SU-DHL-6 (cell line): ENCODE results near the gene LSM14B.
"Not testable (repeated sequence)": the region's sequence is repeated elsewhere in the genome, so short reads cannot be mapped to it uniquely, and the experiment has no call there.

ENCODE experiments used
- H2AFZ ChIP-seq: fragments of 200-600 bp; sonication (generic); 2 replicates; pipeline ENCODE4 v1.6.1; 2014; ENCODE audit warnings: low read depth, mild to moderate bottlenecking, moderate library complexity, mixed read lengths, antibody characterized with exemption, low read length; ENCODE audit not compliant: severe bottlenecking
- H3F3A ChIP-seq: fragments of 200-600 bp; shearing (Covaris generic); 2 replicates; pipeline ENCODE4 v1.6.0; 2016; ENCODE audit warnings: antibody characterized with exemption, mild to moderate bottlenecking; ENCODE audit not compliant: insufficient read depth
- H3K27ac ChIP-seq: fragments of 200-600 bp; sonication (generic); 2 replicates; pipeline ENCODE4 v1.5.1; 2016; ENCODE audit warnings: low read depth, mild to moderate bottlenecking, low read length, moderate library complexity, mixed read lengths
- H3K27me3 ChIP-seq: fragments of 200-600 bp; sonication (generic), shearing (Covaris generic); 2 replicates; pipeline ENCODE4 v1.6.0; 2014; ENCODE audit warnings: mild to moderate bottlenecking, low read length
- H3K36me3 ChIP-seq: fragments of 200-600 bp; sonication (generic); 2 replicates; pipeline ENCODE4 v1.6.1; 2014; ENCODE audit warnings: mild to moderate bottlenecking, low read length, mixed read lengths
- H3K4me2 ChIP-seq: fragments of 300-600, 200-600 bp; shearing (Covaris generic), sonication (generic); 2 replicates; pipeline ENCODE4 v1.6.0; 2014; ENCODE audit warnings: low read length, low read depth, mild to moderate bottlenecking; ENCODE audit not compliant: poor library complexity, severe bottlenecking
- H3K4me3 ChIP-seq: fragments of 200-600 bp; sonication (generic); 2 replicates; pipeline ENCODE4 v1.5.1; 2014; ENCODE audit warnings: antibody characterized with exemption, low read length, mild to moderate bottlenecking, mixed read lengths; ENCODE audit not compliant: insufficient read depth, poor library complexity, severe bottlenecking
- H3K79me2 ChIP-seq: fragments of 200-600 bp; sonication (generic); 2 replicates; pipeline ENCODE4 v1.6.1; 2014; ENCODE audit warnings: mild to moderate bottlenecking, low read length, moderate library complexity; ENCODE audit not compliant: insufficient read depth
- H3K9ac ChIP-seq: fragments of 200-600 bp; sonication (generic); 2 replicates; pipeline ENCODE4 v1.7.0; 2014; ENCODE audit warnings: mild to moderate bottlenecking, low read length
- H3K9me2 ChIP-seq: fragments of 200-600 bp; sonication (generic); replicated peaks from 2 replicates; pipeline ENCODE4 v1.6.1; 2014; ENCODE audit warnings: low read length; ENCODE audit not compliant: insufficient read depth
- H3K9me3 ChIP-seq: fragments of 200-600 bp; sonication (generic); 2 replicates; pipeline ENCODE4 v1.6.1; 2014; ENCODE audit warnings: low read length, mixed read lengths; ENCODE audit not compliant: insufficient read depth
- H4K20me1 ChIP-seq: fragments of 200-600 bp; sonication (generic); 2 replicates; pipeline ENCODE4 v1.6.1; 2014; ENCODE audit warnings: low read depth, mild to moderate bottlenecking, antibody characterized with exemption, low read length, moderate library complexity, mixed read lengths
- EZH2phosphoT487 ChIP-seq: fragments of 200-600 bp; sonication (generic), shearing (Covaris generic); conservative IDR thresholded peaks from 2 replicates; pipeline ENCODE4 v1.6.1; 2018; ENCODE audit warnings: mild to moderate bottlenecking, antibody characterized with exemption, low read length, moderate library complexity, mixed read lengths
- TF ChIP-seq, protein P1 (sequence below): fragments of 200-600 bp; sonication (generic); IDR thresholded peaks from one replicate; pipeline ENCODE4 v1.5.1; 2017; ENCODE audit warnings: antibody characterized with exemption, mild to moderate bottlenecking, low read length, moderate library complexity; ENCODE audit not compliant: insufficient read depth, poor library complexity, severe bottlenecking

The LSM14B gene

DNA sequence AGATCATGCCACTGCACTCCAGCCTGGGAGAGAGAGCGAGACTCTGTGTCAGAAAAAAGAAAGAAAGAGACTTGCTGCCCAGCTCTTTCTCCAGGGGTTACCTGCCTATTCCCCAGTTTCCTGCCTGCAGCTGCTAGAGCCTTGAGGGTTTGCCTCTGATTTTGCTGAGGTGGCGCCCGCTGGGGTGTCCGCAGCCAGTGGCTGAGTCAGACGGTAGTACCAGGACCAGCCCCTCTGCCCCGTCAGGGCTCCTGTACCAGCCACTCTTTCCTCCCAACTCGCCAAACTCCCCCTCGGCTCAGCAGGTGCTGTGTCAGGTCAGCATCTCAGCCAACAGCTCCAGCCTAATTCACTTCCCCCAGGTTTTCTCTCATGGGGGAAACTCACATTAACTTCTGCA is 7.4 kb upstream of the LSM14B start:
- Histone ChIP-seq H3K9me2 (no peaks in the 10 kb centered on the region), H3K36me3 (no peaks in the 10 kb centered on the region), H3K9me3 (peaks cover 17% of the 10 kb centered on the region; the same call in 1 of the 2 replicates), H3K27me3 (no peaks in the 10 kb centered on the region), H3K27ac (no peak overlapping the region), H3K4me3 (no peak overlapping the region), H3K9ac (no peak overlapping the region), H2AFZ (no peak overlapping the region), H3K4me2 (no peak overlapping the region), H3F3A (no peaks in the 10 kb centered on the region), H4K20me1 (no peaks in the 10 kb centered on the region), H3K79me2 (no peaks in the 10 kb centered on the region)
- TF ChIP-seq, protein P1, sequence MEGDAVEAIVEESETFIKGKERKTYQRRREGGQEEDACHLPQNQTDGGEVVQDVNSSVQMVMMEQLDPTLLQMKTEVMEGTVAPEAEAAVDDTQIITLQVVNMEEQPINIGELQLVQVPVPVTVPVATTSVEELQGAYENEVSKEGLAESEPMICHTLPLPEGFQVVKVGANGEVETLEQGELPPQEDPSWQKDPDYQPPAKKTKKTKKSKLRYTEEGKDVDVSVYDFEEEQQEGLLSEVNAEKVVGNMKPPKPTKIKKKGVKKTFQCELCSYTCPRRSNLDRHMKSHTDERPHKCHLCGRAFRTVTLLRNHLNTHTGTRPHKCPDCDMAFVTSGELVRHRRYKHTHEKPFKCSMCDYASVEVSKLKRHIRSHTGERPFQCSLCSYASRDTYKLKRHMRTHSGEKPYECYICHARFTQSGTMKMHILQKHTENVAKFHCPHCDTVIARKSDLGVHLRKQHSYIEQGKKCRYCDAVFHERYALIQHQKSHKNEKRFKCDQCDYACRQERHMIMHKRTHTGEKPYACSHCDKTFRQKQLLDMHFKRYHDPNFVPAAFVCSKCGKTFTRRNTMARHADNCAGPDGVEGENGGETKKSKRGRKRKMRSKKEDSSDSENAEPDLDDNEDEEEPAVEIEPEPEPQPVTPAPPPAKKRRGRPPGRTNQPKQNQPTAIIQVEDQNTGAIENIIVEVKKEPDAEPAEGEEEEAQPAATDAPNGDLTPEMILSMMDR, result no peak
- TF ChIP-seq EZH2phosphoT487, result no peak

DNA sequence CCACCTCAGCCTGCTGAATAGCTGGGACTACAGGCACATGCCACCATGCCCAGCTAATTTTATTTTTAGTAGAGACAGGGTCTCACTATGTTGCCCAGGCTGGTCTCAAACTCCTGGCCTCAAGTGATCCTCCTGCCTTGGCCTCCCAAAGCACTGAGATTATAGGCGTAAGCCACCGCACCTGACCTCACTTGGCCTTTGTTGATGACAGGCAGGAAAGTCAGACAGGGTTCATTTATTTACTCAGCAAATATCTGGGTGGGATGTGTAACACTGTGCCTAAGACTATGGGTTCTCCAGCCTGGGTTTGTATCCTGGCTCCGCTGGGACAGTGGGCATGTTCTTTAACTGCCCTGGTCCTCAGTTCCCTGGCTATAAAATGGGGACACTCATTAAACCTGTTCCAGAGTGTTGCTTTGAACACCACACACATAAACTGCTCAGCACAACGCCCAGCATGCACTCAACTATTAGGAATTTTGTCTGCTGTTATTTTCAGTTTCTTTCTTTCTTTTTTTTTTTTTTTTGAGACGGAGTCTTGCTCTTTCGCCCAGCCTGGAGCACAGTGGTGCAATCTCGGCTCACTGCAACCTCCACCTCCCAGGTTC is 6.4 kb upstream of the LSM14B start:
- not testable (repeated sequence) for H3F3A ChIP-seq, H3K79me2 ChIP-seq, H3K27ac ChIP-seq, H2AFZ ChIP-seq, H3K27me3 ChIP-seq, H4K20me1 ChIP-seq, H3K4me2 ChIP-seq, H3K36me3 ChIP-seq, H3K9ac ChIP-seq, H3K4me3 ChIP-seq, H3K9me2 ChIP-seq
- peaks cover 13% of the 10 kb centered on the region; the same call in 1 of the 2 replicates for H3K9me3 ChIP-seq

DNA sequence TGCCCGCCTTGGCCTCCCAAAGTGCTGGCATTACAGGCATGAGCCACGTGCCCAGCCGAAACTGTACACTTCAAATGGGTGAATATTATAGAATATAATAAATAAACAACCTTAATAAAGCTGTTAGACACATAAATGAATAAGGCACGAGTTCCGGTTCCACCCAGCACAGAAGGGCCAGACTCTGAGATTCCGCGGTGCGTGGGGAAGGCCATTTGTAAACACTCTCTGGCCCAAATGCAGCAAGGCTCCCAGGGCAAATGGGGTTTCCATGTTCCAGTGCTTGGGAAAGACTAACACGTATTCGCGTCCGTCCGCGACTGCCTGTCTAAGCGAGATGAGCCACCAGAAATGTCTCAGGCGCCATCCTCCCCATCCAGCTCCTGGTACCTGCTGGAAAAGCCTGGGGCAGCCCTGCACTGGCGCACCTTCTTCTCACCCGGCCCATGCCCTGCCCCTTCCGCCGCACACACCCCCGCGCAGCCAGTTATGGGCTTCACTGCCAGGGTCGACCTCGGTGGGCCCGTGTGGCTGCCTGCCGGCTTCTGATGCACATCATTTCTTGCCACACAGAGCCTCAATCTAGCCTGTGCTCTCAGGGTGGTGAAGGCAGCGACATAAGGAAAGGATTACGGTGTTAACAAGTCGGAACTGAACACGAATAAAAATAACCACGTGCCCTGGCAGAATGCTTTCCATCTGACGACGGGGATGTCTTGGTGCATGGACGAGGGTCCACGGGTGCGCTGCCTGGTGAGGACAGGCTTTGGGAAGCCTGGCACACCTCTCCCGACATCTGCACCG is 5.5 kb upstream of the LSM14B start:
- H3K27ac ChIP-seq, result no peak overlapping the region
- no peak overlapping the region for H2AFZ ChIP-seq
- H3K79me2 ChIP-seq, result no peaks in the 10 kb centered on the region
- H3K9me3 ChIP-seq, result peaks cover 9% of the 10 kb centered on the region; the same call in 1 of the 2 replicates
- no peak overlapping the region for H3K4me2 ChIP-seq
- H3K9ac ChIP-seq, result no peak overlapping the region
- no peaks in the 10 kb centered on the region for H4K20me1 ChIP-seq
- peaks cover 10% of the 10 kb centered on the region; the same call in 1 of the 2 replicates for H3F3A ChIP-seq
- H3K36me3 ChIP-seq, result no peaks in the 10 kb centered on the region
- TF ChIP-seq, protein P1, result no peak
- no peak for TF ChIP-seq EZH2phosphoT487
- no peaks in the 10 kb centered on the region for H3K27me3 ChIP-seq
- H3K9me2 ChIP-seq, result no peaks in the 10 kb centered on the region
- no peak overlapping the region for H3K4me3 ChIP-seq

DNA sequence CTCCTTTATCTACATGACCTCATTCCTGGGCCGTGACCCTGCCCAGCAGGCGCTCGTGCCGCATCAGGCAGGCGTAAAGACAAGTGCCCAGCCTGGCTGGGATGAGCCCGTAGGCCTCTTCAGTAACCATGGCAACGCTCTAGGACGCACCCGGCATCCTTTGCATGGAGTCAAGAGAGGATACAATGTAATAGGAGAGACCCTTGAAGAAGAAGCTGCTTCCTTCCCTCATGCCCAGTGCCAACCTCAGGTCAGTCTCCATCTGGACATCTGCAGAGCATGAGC is 5.0 kb upstream of the LSM14B start:
- Histone ChIP-seq H3K4me2 (no peak overlapping the region), H3K9ac (no peak overlapping the region), H4K20me1 (no peaks in the 10 kb centered on the region), H2AFZ (no peak overlapping the region), H3K36me3 (no peaks in the 10 kb centered on the region), H3K9me3 (peaks cover 8% of the 10 kb centered on the region; the same call in 1 of the 2 replicates), H3K27me3 (no peaks in the 10 kb centered on the region), H3K4me3 (no peak overlapping the region), H3F3A (peaks cover 10% of the 10 kb centered on the region; the same call in 1 of the 2 replicates), H3K9me2 (no peaks in the 10 kb centered on the region), H3K27ac (no peak overlapping the region), H3K79me2 (no peaks in the 10 kb centered on the region)
- no peak for TF ChIP-seq EZH2phosphoT487
- TF ChIP-seq, protein P1, result no peak
